ENCODE measurements around the gene MACROD2.

Gene MACROD2

DNA sequence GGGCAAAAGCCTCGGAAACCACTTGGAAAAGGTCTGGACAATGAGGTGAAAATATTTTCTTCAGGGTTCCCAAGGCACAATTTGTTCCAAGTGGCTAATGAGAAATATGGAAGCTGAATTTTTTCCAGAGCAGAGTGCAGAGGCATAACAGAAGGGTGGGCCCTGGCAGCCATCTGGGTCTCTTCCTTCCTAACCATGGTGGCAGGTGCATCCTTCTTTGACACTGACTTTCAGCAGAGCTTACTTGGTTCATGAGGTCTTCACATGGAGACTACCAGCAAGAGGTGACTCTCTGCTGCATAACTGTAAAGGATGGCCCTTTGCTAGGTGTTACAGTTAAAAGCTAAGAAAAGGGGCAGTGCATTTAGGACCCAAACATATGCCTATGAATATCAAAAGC is 2055.1 kb downstream of the MACROD2 start:
- TF ChIP-seq, protein P1, sequence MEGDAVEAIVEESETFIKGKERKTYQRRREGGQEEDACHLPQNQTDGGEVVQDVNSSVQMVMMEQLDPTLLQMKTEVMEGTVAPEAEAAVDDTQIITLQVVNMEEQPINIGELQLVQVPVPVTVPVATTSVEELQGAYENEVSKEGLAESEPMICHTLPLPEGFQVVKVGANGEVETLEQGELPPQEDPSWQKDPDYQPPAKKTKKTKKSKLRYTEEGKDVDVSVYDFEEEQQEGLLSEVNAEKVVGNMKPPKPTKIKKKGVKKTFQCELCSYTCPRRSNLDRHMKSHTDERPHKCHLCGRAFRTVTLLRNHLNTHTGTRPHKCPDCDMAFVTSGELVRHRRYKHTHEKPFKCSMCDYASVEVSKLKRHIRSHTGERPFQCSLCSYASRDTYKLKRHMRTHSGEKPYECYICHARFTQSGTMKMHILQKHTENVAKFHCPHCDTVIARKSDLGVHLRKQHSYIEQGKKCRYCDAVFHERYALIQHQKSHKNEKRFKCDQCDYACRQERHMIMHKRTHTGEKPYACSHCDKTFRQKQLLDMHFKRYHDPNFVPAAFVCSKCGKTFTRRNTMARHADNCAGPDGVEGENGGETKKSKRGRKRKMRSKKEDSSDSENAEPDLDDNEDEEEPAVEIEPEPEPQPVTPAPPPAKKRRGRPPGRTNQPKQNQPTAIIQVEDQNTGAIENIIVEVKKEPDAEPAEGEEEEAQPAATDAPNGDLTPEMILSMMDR (IDR thresholded peaks at IDR 0.05; ENCODE audit: low read depth, low read length), result no peak
- DNase-seq, result no peak
- no peak overlapping the region for H3K4me3 ChIP-seq (ENCODE audit: low read depth, low read length)
- peaks cover 28% of the 10 kb centered on the region for H3K4me1 ChIP-seq
- H3K27me3 ChIP-seq, result no peaks in the 10 kb centered on the region
- no peaks in the 10 kb centered on the region for H3K9me3 ChIP-seq
- no peaks in the 10 kb centered on the region for H3K36me3 ChIP-seq

DNA sequence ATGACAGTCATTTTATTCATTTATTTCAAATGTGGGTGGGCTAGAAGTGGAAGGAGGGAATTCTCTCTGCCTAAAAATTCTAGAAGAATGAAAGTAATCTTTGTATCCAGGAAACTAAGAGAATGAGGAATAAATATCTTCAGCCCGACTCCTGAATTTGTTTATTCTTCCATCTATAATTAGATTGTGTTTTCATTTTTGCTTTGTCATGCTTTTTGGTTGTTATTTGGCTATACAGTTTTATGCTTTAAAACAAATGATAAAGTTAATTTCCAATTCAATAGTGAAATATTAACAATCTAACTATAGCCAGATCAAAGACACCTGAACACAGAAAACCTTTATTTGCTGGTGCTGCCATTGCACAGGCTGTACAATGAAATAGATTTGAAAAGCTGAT is 2056.7 kb downstream of the MACROD2 start:
- Histone ChIP-seq H3K27me3 (no peaks in the 10 kb centered on the region), H3K4me3 (ENCODE audit: low read depth, low read length) (no peak overlapping the region), H3K4me1 (peaks cover 28% of the 10 kb centered on the region), H3K9me3 (no peaks in the 10 kb centered on the region), H3K36me3 (no peaks in the 10 kb centered on the region)
- TF ChIP-seq, protein P1 (IDR thresholded peaks at IDR 0.05; ENCODE audit: low read depth, low read length), result no peak
- DNase-seq, result no peak

DNA sequence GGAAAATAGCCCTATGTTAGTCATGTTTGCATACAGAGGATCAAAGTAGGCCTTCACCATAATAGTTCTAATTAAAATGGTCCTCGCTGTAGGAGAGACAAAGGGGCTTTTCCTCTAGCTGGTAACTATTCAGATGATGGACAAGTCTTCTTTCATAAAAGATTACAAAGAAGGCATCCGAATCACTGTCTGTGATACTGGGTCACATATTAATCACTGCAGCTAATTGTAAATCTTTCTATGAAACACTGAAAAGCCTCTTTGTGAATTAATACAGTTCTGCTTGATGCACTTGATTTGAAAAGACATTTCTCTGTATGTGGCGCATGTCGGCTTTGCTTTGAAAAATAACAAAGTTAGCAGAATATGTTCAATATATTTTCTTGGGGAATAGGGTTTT is 2057.1 kb downstream of the MACROD2 start:
- no peaks in the 10 kb centered on the region for H3K27me3 ChIP-seq

DNA sequence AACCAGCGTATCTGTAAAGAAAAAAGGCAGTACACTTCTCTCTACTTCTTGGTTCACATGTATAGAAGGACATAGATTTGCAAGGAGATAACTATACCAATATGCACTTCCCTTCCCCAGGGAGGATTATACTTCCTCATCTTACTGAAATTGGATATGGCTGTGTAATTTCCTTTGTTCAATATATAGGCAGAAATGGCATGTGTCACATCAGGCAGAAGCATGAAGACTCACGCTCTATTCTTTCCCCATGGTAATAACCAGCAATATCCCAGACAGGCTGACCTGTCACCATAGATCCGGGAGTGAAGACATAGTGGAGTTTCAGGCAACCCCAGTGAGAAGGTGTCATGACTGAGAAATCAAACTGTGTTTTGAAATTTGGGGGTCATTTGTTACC is 2059.7 kb downstream of the MACROD2 start:
- no peaks in the 10 kb centered on the region for H3K27me3 ChIP-seq
- DNase-seq, result no peak
- TF ChIP-seq, protein P1 (IDR thresholded peaks at IDR 0.05; ENCODE audit: low read depth, low read length), result no peak

More for the DNA sequence above, 2057.1 kb downstream of the MACROD2 start:
- no peak overlapping the region for H3K4me3 ChIP-seq (ENCODE audit: low read depth, low read length)
- peaks cover 28% of the 10 kb centered on the region for H3K4me1 ChIP-seq
- TF ChIP-seq, protein P1 (IDR thresholded peaks at IDR 0.05; ENCODE audit: low read depth, low read length), result no peak
- no peaks in the 10 kb centered on the region for H3K9me3 ChIP-seq
- DNase-seq, result no peak
- H3K36me3 ChIP-seq, result no peaks in the 10 kb centered on the region

DNA sequence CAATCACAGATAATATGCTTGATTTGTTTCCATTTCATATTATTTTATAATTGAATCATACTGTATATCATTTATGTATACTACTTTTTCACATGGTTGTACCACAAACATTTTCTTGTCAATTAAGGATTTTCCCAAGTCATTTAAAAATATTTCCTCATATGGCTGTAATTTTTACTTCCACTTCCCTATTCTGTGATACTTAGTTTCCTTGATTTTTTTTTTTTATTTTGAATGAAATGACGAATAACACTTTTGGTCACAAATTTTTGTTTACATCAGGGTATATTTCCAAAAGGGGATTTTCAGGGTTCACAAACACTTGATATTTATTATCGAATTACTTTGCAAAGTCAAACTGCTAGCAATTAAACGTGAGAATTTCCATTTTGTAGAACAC is 2062.3 kb downstream of the MACROD2 start:
- Histone ChIP-seq H3K4me1 (peaks cover 7% of the 10 kb centered on the region), H3K27me3 (no peaks in the 10 kb centered on the region), H3K9me3 (no peaks in the 10 kb centered on the region), H3K36me3 (no peaks in the 10 kb centered on the region), H3K4me3 (ENCODE audit: low read depth, low read length) (no peak overlapping the region)
- no peak for DNase-seq
- TF ChIP-seq, protein P1 (IDR thresholded peaks at IDR 0.05; ENCODE audit: low read depth, low read length), result no peak

More for the DNA sequence above, 2059.7 kb downstream of the MACROD2 start:
- H3K4me1 ChIP-seq, result peaks cover 21% of the 10 kb centered on the region
- H3K36me3 ChIP-seq, result no peaks in the 10 kb centered on the region
- no peak overlapping the region for H3K4me3 ChIP-seq (ENCODE audit: low read depth, low read length)
- no peaks in the 10 kb centered on the region for H3K9me3 ChIP-seq

DNA sequence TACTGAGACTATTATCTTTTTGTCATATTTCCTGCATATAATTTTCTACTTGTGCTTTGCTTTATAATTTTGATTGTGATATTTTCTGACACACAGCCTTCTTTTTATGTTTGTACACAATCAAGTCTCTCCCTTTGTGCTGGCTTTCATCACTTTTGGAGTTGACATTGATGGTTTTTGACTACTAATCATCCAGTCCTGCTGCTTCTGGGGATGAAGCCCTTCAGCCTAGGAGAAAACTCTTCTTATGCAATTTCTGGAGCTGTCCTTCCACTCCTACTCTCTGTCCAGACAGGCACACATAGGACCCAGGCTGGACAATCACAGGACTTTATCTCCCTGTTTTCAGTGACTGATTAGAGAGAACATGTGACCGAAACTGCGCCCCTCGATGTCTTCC is 2063.0 kb downstream of the MACROD2 start:
- Histone ChIP-seq H3K9me3 (no peaks in the 10 kb centered on the region), H3K27me3 (no peaks in the 10 kb centered on the region), H3K36me3 (no peaks in the 10 kb centered on the region), H3K4me3 (ENCODE audit: low read depth, low read length) (no peak overlapping the region), H3K4me1 (peaks cover 7% of the 10 kb centered on the region)
- no peak for DNase-seq
- TF ChIP-seq, protein P1 (IDR thresholded peaks at IDR 0.05; ENCODE audit: low read depth, low read length), result no peak
